ENCODE measurements around the gene LRRC4B.
"Not testable (repeated sequence)": the region's sequence is repeated elsewhere in the genome, so short reads cannot be mapped to it uniquely, and the experiment has no call there.

Gene LRRC4B

GRCh38 chr19:50567882-50568727, at the start of gene LRRC4B:
Gene LRRC4B, minus strand, starts transcription at chr19:50568435. Its CDS starts 19,597 bp downstream, at chr19:50548838.
- DNase-seq = no peak

GRCh38 chr19:50612504-50613404, 44.5 kb upstream of the LRRC4B start:
- not testable (repeated sequence) for DNase-seq

- DNase-seq = peak; percentile 11
Measured at GRCh38 chr19:50607874-50608785, 39.9 kb upstream of the LRRC4B start.

GRCh38 chr19:50607388-50607787, 39.2 kb upstream of the LRRC4B start:
- no peak for DNase-seq

GRCh38 chr19:50606059-50606836, 38.0 kb upstream of the LRRC4B start:
- not testable (repeated sequence) for DNase-seq

- not testable (repeated sequence) for DNase-seq
Measured at GRCh38 chr19:50604264-50605073, 36.2 kb upstream of the LRRC4B start.

- no peak for DNase-seq
Measured at GRCh38 chr19:50602935-50603334, 34.7 kb upstream of the LRRC4B start.

GRCh38 chr19:50602496-50602895, 34.3 kb upstream of the LRRC4B start:
- no peak for DNase-seq

GRCh38 chr19:50602089-50602422, 33.8 kb upstream of the LRRC4B start:
- no peak for DNase-seq

GRCh38 chr19:50601407-50602088, 33.3 kb upstream of the LRRC4B start:
- DNase-seq = no peak

GRCh38 chr19:50599427-50599826, 31.2 kb upstream of the LRRC4B start:
- DNase-seq = no peak

- no peak for DNase-seq
Measured at GRCh38 chr19:50590191-50590590, 22.0 kb upstream of the LRRC4B start.

GRCh38 chr19:50581795-50582660, 13.8 kb upstream of the LRRC4B start:
- DNase-seq = not testable (repeated sequence)

- DNase-seq = no peak
Measured at GRCh38 chr19:50580970-50581634, 12.9 kb upstream of the LRRC4B start.

- DNase-seq = no peak
Measured at GRCh38 chr19:50580240-50580639, 12.0 kb upstream of the LRRC4B start.

- not testable (repeated sequence) for DNase-seq
Measured at GRCh38 chr19:50576769-50577168, 8.5 kb upstream of the LRRC4B start.

- no peak for DNase-seq
Measured at GRCh38 chr19:50573741-50574461, 5.7 kb upstream of the LRRC4B start.

GRCh38 chr19:50570997-50571396, 2.8 kb upstream of the LRRC4B start:
- no peak for DNase-seq
